HG03025 (cell line): ENCODE results near the gene UGT1A6.
"Not testable (repeated sequence)": the region's sequence is repeated elsewhere in the genome, so short reads cannot be mapped to it uniquely, and the experiment has no call there.

ENCODE experiments used
- ATAC-seq: cut with Tn5 transposase; IDR thresholded peaks from one replicate; pipeline ENCODE4 v1.9.1; 2021; ENCODE audit warnings: mild to moderate bottlenecking, moderate library complexity; ENCODE audit not compliant: unreplicated experiment, low FRiP score

UGT1A6 gene

GRCh38 chr2:233713262-233713615 is 20.5 kb downstream of the UGT1A6 start:
- no peak for ATAC-seq

GRCh38 chr2:233714121-233714520 is 21.4 kb downstream of the UGT1A6 start:
- no peak for ATAC-seq

- ATAC-seq, result no peak
These were observed 25.9 kb downstream of the UGT1A6 start, which contains the start of gene UGT1A4 for GRCh38 chr2:233718552-233718951. Gene UGT1A4 (plus strand): TSS chr2:233718736. CDS start chr2:233718821, 85 bp downstream.

GRCh38 chr2:233728723-233729301 is 36.1 kb downstream of the UGT1A6 start, which contains the start of gene UGT1A3:
Gene UGT1A3 (plus strand): TSS chr2:233729042. CDS start chr2:233729127, 85 bp downstream.
- no peak for ATAC-seq

- ATAC-seq, result not testable (repeated sequence)
These were observed 44.4 kb downstream of the UGT1A6 start for GRCh38 chr2:233736868-233737653.

GRCh38 chr2:233740870-233741269 is 48.2 kb downstream of the UGT1A6 start:
- ATAC-seq, result no peak

- ATAC-seq, result no peak
These were observed 51.0 kb downstream of the UGT1A6 start for GRCh38 chr2:233743464-233744259.

- no peak for ATAC-seq
These were observed 52.5 kb downstream of the UGT1A6 start for GRCh38 chr2:233745073-233745755.

- ATAC-seq, result not testable (repeated sequence)
These were observed 53.1 kb downstream of the UGT1A6 start for GRCh38 chr2:233745838-233746237.

GRCh38 chr2:233746475-233747282 is 54.0 kb downstream of the UGT1A6 start:
- no peak for ATAC-seq

GRCh38 chr2:233747283-233747544 is 54.5 kb downstream of the UGT1A6 start:
- ATAC-seq, result no peak

GRCh38 chr2:233750689-233751088 is 58.0 kb downstream of the UGT1A6 start:
- ATAC-seq, result not testable (repeated sequence)

GRCh38 chr2:233751212-233752009 is 58.7 kb downstream of the UGT1A6 start:
- ATAC-seq, result not testable (repeated sequence)

GRCh38 chr2:233754872-233755611 is 62.4 kb downstream of the UGT1A6 start:
- ATAC-seq, result no peak

GRCh38 chr2:233756429-233757081 is 63.9 kb downstream of the UGT1A6 start:
- ATAC-seq, result no peak

GRCh38 chr2:233758141-233758540 is 65.5 kb downstream of the UGT1A6 start:
- ATAC-seq, result no peak

- ATAC-seq, result no peak
These were observed 66.2 kb downstream of the UGT1A6 start for GRCh38 chr2:233758849-233759248.

GRCh38 chr2:233760043-233760442 is 67.4 kb downstream of the UGT1A6 start, which contains the start of gene UGT1A1:
Gene UGT1A1 (plus strand): TSS chr2:233760270. CDS start chr2:233760288, 18 bp downstream.
- ATAC-seq, result no peak
